ENCODE results near the gene HS6ST1. TPM values are rescaled to one million over a fixed set of nuclear protein-coding genes. Genes with fewer than 3 reads are reported as not detected.

Gene HS6ST1
- total RNA-seq, 1 donor from 2014 or later = 68.5 TPM

GRCh38 chr2:128306081-128306930 lies 12.4 kb downstream of the HS6ST1 start:
- Histone ChIP-seq H3K27me3 (no peaks in the 10 kb centered on the region), H3K4me3 (peak overlapping the region in 1 of 2 donors; percentile 16), H3K9me3 (no peaks in the 10 kb centered on the region), H3K36me3 (no peaks in the 10 kb centered on the region), H3K4me1 (peaks cover 99% of the 10 kb centered on the region), H3K27ac (peak overlapping the region; percentile 90)
- no peak for DNase-seq (ENCODE audit: extremely low spot score in 2 of 2)
- intact Hi-C loops (cut with DNase I) = no loop called here
- no peak for TF ChIP-seq CTCF (IDR thresholded peaks at IDR 0.05)
- no peak for TF ChIP-seq POLR2A (IDR thresholded peaks at IDR 0.05)
- no peak for TF ChIP-seq POLR2AphosphoS5 (IDR thresholded peaks at IDR 0.05; ENCODE audit: insufficient read depth in 1 of 2, low read depth in 1 of 2)

GRCh38 chr2:128305555-128306080 lies 13.1 kb downstream of the HS6ST1 start:
- peak overlapping the region; percentile 90 for H3K27ac ChIP-seq
- no peak for DNase-seq (ENCODE audit: extremely low spot score in 2 of 2)
- no peaks in the 10 kb centered on the region for H3K36me3 ChIP-seq
- intact Hi-C loops (cut with DNase I) = no loop called here
- peak overlapping the region in 1 of 2 donors; percentile 16 for H3K4me3 ChIP-seq
- no peak for TF ChIP-seq CTCF (IDR thresholded peaks at IDR 0.05)
- TF ChIP-seq POLR2A (IDR thresholded peaks at IDR 0.05) = no peak
- TF ChIP-seq POLR2AphosphoS5 (IDR thresholded peaks at IDR 0.05; ENCODE audit: insufficient read depth in 1 of 2, low read depth in 1 of 2) = no peak
- H3K4me1 ChIP-seq = peaks cover 100% of the 10 kb centered on the region
- H3K9me3 ChIP-seq = no peaks in the 10 kb centered on the region
- H3K27me3 ChIP-seq = no peaks in the 10 kb centered on the region

DNA sequence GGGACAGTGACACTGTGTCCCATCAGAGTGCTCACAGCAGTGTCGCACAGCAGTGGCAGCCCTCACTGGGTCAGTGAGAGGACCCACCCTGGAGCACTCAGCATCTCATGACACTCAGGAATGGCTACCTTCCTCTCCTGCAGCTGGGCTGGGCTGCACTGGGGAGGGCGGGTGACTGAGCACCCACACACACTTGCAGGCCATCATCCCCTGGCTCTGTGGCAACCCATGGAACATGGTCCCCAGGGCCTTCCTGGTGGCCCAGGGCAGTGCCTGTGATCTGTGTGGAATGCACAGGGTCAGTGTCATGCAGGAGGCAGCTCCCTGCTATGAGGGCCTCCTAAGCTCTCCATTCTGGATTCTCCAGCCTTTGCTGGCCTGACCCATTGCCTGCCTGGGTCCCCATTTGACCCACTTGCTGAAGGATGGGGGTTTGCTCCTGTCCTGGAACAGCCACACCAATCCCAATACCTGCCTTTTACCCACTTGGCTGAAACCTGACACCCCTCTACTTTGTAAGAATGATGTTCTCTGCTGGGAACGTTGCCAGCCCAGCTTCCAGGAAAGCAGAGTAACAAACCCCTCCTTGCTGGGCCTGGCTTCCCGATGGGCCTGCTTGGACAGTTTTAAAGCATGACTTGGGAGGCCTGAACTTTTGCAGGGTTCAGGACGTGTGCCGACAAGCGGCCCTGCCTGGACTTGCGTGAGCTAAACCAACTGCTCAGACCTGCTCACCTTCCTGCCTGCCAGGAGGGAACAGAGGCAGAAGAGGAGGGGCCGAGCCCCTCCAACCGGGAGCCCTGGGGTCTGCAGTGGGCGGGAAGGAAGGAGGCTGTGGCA lies 13.7 kb downstream of the HS6ST1 start:
- Histone ChIP-seq H3K27me3 (no peaks in the 10 kb centered on the region), H3K9me3 (no peaks in the 10 kb centered on the region), H3K4me3 (peak overlapping the region in 1 of 2 donors; percentile 16), H3K36me3 (no peaks in the 10 kb centered on the region), H3K4me1 (peaks cover 100% of the 10 kb centered on the region), H3K27ac (peak overlapping the region; percentile 90)
- intact Hi-C loops (cut with DNase I) = no loop called here
- DNase-seq (ENCODE audit: extremely low spot score in 2 of 2) = peak in 1 of 2 donors; percentile 98
- TF ChIP-seq POLR2AphosphoS5 (IDR thresholded peaks at IDR 0.05; ENCODE audit: insufficient read depth in 1 of 2, low read depth in 1 of 2) (peak; percentile 77 to 80), CTCF (IDR thresholded peaks at IDR 0.05) (no peak)

DNA sequence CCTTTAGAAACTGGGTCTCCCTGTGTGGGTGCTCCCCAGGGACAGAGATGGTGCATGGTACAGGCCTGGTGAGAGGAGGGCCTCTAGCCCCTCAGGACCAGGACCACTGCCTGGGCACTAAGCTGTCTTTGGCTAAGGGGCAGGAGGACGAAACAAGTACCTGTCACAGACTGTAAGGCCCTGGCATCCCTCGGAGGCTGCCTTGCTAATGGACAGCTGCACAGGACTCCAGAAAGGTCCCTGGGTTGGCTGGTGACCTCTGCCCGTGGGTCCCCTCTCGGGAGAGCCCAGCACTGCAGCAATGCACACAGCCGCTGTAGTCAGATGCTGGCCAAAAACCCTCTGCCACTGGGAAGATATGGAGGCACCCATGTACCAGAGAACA lies 14.3 kb downstream of the HS6ST1 start:
- H3K36me3 ChIP-seq = no peaks in the 10 kb centered on the region
- H3K27me3 ChIP-seq = no peaks in the 10 kb centered on the region
- peaks cover 94% of the 10 kb centered on the region for H3K4me1 ChIP-seq
- H3K9me3 ChIP-seq = no peaks in the 10 kb centered on the region
- DNase-seq (ENCODE audit: extremely low spot score in 2 of 2) = no peak
- intact Hi-C loops (cut with DNase I) = no loop called here
- no peak overlapping the region for H3K4me3 ChIP-seq
- TF ChIP-seq POLR2A (IDR thresholded peaks at IDR 0.05) (no peak), CTCF (IDR thresholded peaks at IDR 0.05) (no peak), POLR2AphosphoS5 (IDR thresholded peaks at IDR 0.05; ENCODE audit: insufficient read depth in 1 of 2, low read depth in 1 of 2) (no peak)
- peak overlapping the region; percentile 90 for H3K27ac ChIP-seq
